GM19238 (cell line): Measurements from ENCODE around the gene KCTD1.
A peak's percentile ranks its signal among the peaks of the same experiment; 100 is the strongest.

Experiments used
- DNase-seq: peaks from one replicate; pipeline ENCODE4 v3.0.0; 2011; ENCODE audit warnings: low spot score; ENCODE audit not compliant: insufficient read length

Gene KCTD1

DNA sequence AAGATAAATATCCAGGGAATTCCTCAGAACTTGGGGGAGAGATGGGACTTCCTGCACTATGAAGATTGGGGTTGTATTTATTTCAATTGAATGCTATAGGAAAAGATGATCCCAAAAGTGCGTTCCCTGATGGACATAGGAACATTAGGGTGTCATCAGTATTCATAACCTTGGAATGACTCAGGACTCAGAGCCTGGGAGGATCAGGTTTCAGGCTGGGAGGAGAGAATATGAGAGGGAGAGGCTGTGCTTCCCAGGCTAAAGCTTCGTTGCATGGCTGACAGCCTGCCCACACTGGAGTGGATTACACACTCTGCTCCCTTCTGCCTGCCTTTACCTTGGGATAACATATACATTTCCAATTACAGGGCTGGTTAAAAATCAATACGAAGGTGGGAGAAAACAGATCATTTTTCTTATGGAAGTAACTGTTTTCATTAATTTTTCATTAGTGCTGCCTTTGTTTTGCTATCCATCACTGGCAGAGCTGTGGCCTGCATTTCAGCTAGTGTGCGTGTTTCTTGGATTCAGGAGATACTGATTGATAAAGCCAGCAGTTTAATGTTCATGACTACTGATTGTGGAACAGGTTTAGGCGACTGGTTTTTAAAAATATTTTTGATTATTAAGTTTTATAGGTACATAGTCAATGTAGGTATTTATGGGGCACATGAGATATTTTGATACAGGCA is 118.7 kb downstream of the KCTD1 start:
- no peak for DNase-seq

GRCh38 chr18:26425148-26425531 is 123.2 kb downstream of the KCTD1 start:
- no peak for DNase-seq

DNA sequence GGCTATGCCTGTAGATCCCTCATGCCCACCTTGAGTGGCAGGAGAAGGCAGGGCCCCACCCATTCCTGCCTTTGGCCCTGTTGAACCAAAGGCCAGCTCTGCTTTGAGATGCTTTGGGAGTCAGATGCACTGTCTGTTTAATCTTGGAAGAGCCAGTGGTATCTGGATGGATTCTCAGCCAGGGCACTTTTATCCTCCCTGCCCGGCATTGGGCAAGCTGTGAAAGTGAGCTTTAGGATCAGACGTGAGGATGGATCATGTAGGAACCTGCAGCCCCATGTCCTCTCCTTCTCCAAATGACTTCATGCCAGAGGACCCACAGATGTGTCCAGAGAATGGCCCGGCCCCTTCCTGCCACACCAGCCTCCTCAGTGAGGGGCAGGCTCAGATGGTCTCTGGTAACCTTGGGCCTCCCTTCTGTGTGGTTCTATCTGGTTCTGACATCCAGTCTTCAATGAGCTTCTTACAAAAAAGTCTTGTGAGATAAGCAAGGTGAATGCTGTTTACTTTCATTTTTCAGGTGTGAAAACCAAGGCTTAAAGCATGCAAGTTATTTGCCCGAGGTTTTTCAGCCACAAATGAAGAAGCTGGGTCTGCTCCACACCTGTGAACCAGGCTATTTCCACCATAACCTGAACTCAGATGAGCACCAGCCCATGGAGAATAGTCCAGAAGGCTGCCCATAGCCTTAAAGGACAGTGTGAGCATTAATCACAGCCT is 123.8 kb downstream of the KCTD1 start:
- no peak for DNase-seq

- no peak for DNase-seq
Observed at GRCh38 chr18:26422472-26423162, 125.7 kb downstream of the KCTD1 start.

DNA sequence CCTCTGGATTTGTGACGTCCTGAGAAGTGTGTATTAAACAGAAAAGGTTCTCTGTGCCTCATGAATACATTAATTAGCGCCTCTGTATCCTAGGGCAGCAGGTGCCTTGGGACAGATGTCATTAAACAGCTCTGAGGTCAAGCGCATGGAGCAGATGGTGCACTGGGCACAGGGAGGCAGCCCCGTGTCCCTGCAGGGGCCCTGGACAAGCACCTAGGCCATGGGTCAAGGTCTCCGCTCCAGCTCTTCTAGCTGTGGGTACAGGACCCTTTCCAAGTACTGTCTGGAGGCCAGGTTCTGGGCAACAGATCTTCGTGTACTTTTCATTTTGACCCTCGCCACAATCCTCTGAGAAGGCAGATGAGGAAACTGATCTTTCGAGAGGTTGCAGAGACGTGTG is 126.4 kb downstream of the KCTD1 start:
- no peak for DNase-seq

- no peak for DNase-seq
Observed at GRCh38 chr18:26421503-26421902, 126.8 kb downstream of the KCTD1 start.

GRCh38 chr18:26419746-26420145 is 128.6 kb downstream of the KCTD1 start:
- no peak for DNase-seq

- no peak for DNase-seq
Observed at GRCh38 chr18:26418225-26418624, 130.1 kb downstream of the KCTD1 start.

DNA sequence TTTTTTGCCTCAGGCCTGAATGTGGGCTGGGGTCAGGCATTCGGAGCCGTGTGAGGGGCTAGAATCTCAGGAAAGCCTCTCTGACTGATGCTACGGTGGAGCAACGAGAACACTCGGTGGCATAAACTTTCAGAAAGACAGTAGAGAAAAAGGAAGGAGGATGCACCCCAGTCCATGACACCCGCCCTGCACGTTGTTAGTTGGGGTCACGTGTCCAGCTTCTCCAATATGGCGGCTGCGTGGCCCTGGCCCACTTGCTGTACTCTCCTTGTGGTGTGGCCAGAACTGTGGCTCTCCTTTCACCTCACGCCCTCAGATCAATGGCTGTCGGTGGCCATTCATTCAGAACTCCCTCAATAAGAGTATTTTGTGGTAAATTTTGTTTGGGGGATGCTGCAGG is 131.2 kb downstream of the KCTD1 start:
- DNase-seq: no peak

GRCh38 chr18:26416652-26417150 is 131.7 kb downstream of the KCTD1 start:
- DNase-seq: no peak

- no peak for DNase-seq
Observed at GRCh38 chr18:26415631-26416030, 132.7 kb downstream of the KCTD1 start.

DNA sequence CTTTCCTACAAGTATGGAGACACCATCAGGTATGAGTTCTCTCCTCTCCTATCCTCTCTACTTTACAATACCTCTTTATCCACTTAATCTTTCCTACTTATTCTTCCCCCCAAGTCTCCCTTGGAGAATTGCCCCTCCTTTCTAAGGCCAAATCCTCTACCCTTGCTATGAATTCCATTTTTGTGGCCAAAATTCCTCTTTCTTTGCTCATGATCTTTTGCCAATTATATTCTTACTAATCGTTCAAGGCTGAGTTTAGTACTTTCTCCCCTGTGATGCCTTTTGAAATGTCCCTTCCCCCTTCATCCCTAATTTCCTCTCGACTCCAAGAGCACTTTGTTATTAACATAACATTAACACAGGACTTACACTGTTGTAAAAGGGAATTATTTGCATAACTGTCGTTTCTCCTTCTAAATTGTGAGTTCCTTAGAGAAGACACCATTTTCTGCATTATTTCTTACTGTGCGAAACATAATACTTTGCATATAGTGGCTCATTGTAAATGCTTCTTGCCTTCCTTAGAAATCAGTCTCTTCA is 133.4 kb downstream of the KCTD1 start:
- DNase-seq: no peak

DNA sequence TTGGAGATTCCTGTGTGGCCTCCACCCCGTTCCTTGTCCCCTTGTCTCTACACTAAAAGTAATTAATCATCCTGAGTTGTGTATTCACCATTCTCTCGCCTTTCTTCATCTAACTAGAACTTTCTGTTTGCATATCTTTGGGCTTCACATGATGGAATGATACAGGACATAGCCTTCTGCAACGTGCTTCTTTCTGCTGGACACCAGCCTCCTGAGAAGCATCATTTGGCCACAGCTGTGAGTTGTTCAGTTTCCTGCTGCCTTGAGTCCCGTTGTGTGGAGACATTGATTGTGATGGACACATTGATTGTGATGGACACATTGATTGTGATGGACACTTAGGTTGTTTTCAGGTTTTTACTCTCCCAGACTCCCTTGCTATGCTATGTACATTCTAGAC is 139.3 kb downstream of the KCTD1 start:
- DNase-seq: no peak

- no peak for DNase-seq
Observed at GRCh38 chr18:26407736-26408601, 140.4 kb downstream of the KCTD1 start.

DNA sequence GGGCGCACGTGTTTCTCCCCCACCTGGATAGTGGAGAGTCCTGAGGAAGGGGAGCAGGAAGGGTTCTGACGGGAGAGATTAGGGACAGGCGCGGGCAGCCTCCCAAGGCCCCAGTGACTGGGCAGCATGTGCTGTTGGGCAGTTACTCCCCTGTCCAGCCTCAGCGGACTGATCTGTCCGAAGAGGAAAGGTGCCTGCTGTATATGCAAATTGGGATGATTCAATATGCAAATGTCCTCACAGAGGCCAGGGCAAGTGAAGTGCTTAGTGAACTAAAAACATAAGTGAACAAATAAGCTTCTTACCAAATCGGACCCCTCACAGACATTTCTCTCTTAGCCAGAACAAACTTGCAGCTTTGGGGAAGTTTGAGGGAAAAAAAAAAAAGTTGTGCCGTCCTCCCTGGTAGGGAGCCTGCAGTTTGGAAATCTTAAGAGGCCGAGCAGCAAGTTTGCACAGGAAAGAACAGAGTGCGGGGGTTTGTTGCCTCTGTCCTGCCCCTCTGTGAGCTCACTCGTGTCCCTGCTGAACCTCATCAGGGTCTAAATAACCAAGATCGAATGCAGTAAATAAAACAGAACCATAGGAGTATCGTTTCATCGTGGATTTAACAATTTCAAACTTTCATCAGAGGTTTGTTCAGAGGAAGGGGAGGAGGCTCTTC is 141.4 kb downstream of the KCTD1 start:
- no peak for DNase-seq

- no peak for DNase-seq
Observed at GRCh38 chr18:26406324-26406723, 142.0 kb downstream of the KCTD1 start.

GRCh38 chr18:26405190-26405801 is 143.1 kb downstream of the KCTD1 start:
- DNase-seq: peak; percentile 35
